Body of pancreas (tissue), 4 donors: ENCODE measurements around the gene NUFIP1.

Source experiments
- CTCF ChIP-seq, 7 experiments: fragments of 450-650 bp in 4 of 7; fragments of 200-600 bp in 3 of 7; sonication (generic) in 3 of 7; IDR thresholded peaks; one replicate each; pipeline ENCODE4 v1.5.1; 2016 to 2019; ENCODE audit warnings: antibody characterized with exemption in 7 of 7
- POLR2A ChIP-seq, 3 donors: fragments of 450-650 bp; IDR thresholded peaks; one replicate each; pipeline ENCODE4 v1.6.1; 2016; ENCODE audit warnings: antibody characterized with exemption in 3 of 3, mild to moderate bottlenecking in 2 of 3

- no peak for TF ChIP-seq POLR2A (IDR thresholded peaks at IDR 0.05)
- peak in 4 of 7 experiments; percentile 37 to 43 (median 41) for TF ChIP-seq CTCF (IDR thresholded peaks at IDR 0.05)
These were observed 21.4 kb downstream of the NUFIP1 start for GRCh38 chr13:44967704-44968433.
